GM12878 (cell line): Measurements from ENCODE around the gene DIO2. TPM values are rescaled to one million over a fixed set of nuclear protein-coding genes. Genes with fewer than 3 reads are reported as not detected.

ENCODE experiments used
- ATAC-seq: fragments of 200-7000 bp; cut with Tn5 transposase; 3 replicates; pipeline ENCODE4 v1.9.1; 2020; ENCODE audit warnings: mild to moderate bottlenecking, moderate library complexity
- BruUV-seq: library from RNA; stranded (reverse); fragments of 400-500 nt; replicated peaks from 2 replicates; lab custom pipeline; 2021; lab: Mats Ljungman, UMichigan
- CTCF ChIA-PET: fragments of 300-600 bp; sonication (Branson Sonifier 250); formaldehyde crosslinking; extraction: SDS; loops from one replicate; lab custom pipeline; 2021; ENCODE audit warnings: inconsistent platforms; lab: Yijun Ruan, JAX
- POLR2A ChIA-PET: fragments of 350-600 bp; formaldehyde crosslinking; extraction: SDS; loops from one replicate; lab custom pipeline; 2021; ENCODE audit warnings: inconsistent platforms; lab: Charles Lee
- RAD21 ChIA-PET: fragments of 300-600 bp; sonication (Branson Sonifier 250); formaldehyde crosslinking; loops from one replicate; lab custom pipeline; 2023; ENCODE audit warnings: antibody characterized with exemption; ENCODE audit not compliant: unreplicated experiment; lab: Charles Lee
- SMC1A ChIA-PET: fragments of 300-600 bp; sonication (Branson Sonifier 250); formaldehyde crosslinking; loops from one replicate; lab custom pipeline; 2023; ENCODE audit not compliant: unreplicated experiment, uncharacterized antibody; lab: Charles Lee
- DNase-seq: peaks from one replicate; pipeline ENCODE4 v3.0.0-alpha.2; 2011; ENCODE audit warnings: low read depth, low spot score
- FAIRE-seq: peaks from 3 replicates; lab custom pipeline; 2011; peaks lifted over from hg19 to GRCh38; lab: Jason Lieb, UNC
- H2AFZ ChIP-seq: 2 replicates; pipeline ENCODE4 v1.6.0; 2011; ENCODE audit warnings: low read depth, low read length, control low read depth; ENCODE audit not compliant: control insufficient read depth
- H3K27ac ChIP-seq: 2 replicates; pipeline ENCODE4 v1.5.1; 2011; ENCODE audit warnings: control low read depth; ENCODE audit not compliant: control insufficient read depth, insufficient read depth
- H3K27me3 ChIP-seq, 2 experiments: replicated peaks in 1 of 2; 2 replicates each; pipeline versions ENCODE4 v1.6.0 to v1.6.1; 2011; ENCODE audit warnings: low read length in 1 of 2; ENCODE audit not compliant: control insufficient read depth in 2 of 2, insufficient read depth in 2 of 2
- H3K36me3 ChIP-seq, 2 experiments: 2 replicates each; pipeline ENCODE4 v1.5.1; 2011; ENCODE audit warnings: low read length in 1 of 2; ENCODE audit not compliant: control insufficient read depth in 2 of 2, insufficient read depth in 2 of 2
- H3K4me1 ChIP-seq: 2 replicates; pipeline ENCODE4 v1.6.1; 2011; ENCODE audit warnings: mild to moderate bottlenecking, low read length, moderate library complexity, mixed read lengths; ENCODE audit not compliant: control insufficient read depth, insufficient read depth
- H3K4me2 ChIP-seq: 2 replicates; pipeline ENCODE4 v1.6.0; 2011; ENCODE audit warnings: control low read depth; ENCODE audit not compliant: control insufficient read depth, insufficient read depth
- H3K4me3 ChIP-seq: fragments of 200-600 bp; sonication (generic); 2 replicates; pipeline ENCODE4 v1.5.1; 2016
- H3K79me2 ChIP-seq: 2 replicates; pipeline ENCODE4 v1.6.0; 2011; ENCODE audit warnings: low read length; ENCODE audit not compliant: control insufficient read depth, insufficient read depth
- H3K9ac ChIP-seq: 2 replicates; pipeline ENCODE4 v1.8.0; 2011; ENCODE audit warnings: low read length, control low read depth, mixed read lengths; ENCODE audit not compliant: control insufficient read depth, insufficient read depth
- H3K9me3 ChIP-seq: replicated peaks from 3 replicates; pipeline ENCODE4 v1.5.1; 2011; ENCODE audit warnings: mild to moderate bottlenecking, low read length; ENCODE audit not compliant: control insufficient read depth, insufficient read depth
- H4K20me1 ChIP-seq: 2 replicates; pipeline ENCODE4 v1.6.0; 2011; ENCODE audit not compliant: control insufficient read depth, insufficient read depth
- ASH2L ChIP-seq: fragments of 300-600, 200-600 bp; sonication (generic); IDR thresholded peaks from 2 replicates; pipeline ENCODE4 v1.6.1; 2017; ENCODE audit warnings: low read depth, mild to moderate bottlenecking, borderline replicate concordance
- CHD1 ChIP-seq: IDR thresholded peaks from 2 replicates; pipeline ENCODE4 v1.6.1; 2012; ENCODE audit warnings: low read depth, low read length, improper control_type of control experiment
- EGR1 ChIP-seq, 2 experiments: IDR thresholded peaks; 1 replicate in 1 of 2; 2 replicates in 1 of 2; pipeline ENCODE4 v1.6.1; 2011 to 2012; ENCODE audit warnings: low read depth in 2 of 2, low read length in 2 of 2, borderline replicate concordance in 1 of 2, mild to moderate bottlenecking in 1 of 2, moderate library complexity in 1 of 2
- EZH2 ChIP-seq: IDR thresholded peaks from 2 replicates; pipeline ENCODE4 v1.6.1; 2012; ENCODE audit warnings: low read depth, mild to moderate bottlenecking, control low read depth, inconsistent platforms, low read length, borderline replicate concordance; ENCODE audit not compliant: control insufficient read depth
- GATAD2B ChIP-seq: fragments of 450-650 bp; conservative IDR thresholded peaks from 2 replicates; pipeline ENCODE4 v1.6.1; 2017; ENCODE audit warnings: low read depth, mild to moderate bottlenecking, moderate library complexity
- HDGF ChIP-seq: fragments of 450-650 bp; IDR thresholded peaks from 2 replicates; pipeline ENCODE4 v1.6.1; 2016; ENCODE audit warnings: antibody characterized with exemption
- IKZF1 ChIP-seq: fragments of 450-650 bp; conservative IDR thresholded peaks from 2 replicates; pipeline ENCODE4 v1.6.1; 2017; ENCODE audit warnings: antibody characterized with exemption, mild to moderate bottlenecking
- IKZF2 ChIP-seq, 2 experiments: fragments of 450-650 bp; IDR thresholded peaks; 2 replicates each; pipeline ENCODE4 v1.6.1; 2017; ENCODE audit warnings: mild to moderate bottlenecking in 2 of 2, moderate library complexity in 2 of 2
- MTA2 ChIP-seq: fragments of 450-650 bp; IDR thresholded peaks from 2 replicates; pipeline ENCODE4 v1.6.1; 2016; ENCODE audit warnings: low read depth, mild to moderate bottlenecking, moderate library complexity
- NFYB ChIP-seq: IDR thresholded peaks from 2 replicates; pipeline ENCODE4 v1.6.1; 2011; ENCODE audit warnings: low read depth, mild to moderate bottlenecking, low read length, improper control_type of control experiment, moderate library complexity; ENCODE audit not compliant: insufficient read depth
- RAD21 ChIP-seq: IDR thresholded peaks from 2 replicates; pipeline ENCODE4 v1.6.1; 2011; ENCODE audit warnings: mild to moderate bottlenecking, low read depth, low read length, moderate library complexity; ENCODE audit not compliant: insufficient read depth
- SREBF2 ChIP-seq: IDR thresholded peaks from 2 replicates; pipeline ENCODE4 v1.6.1; 2012; ENCODE audit warnings: mild to moderate bottlenecking, low read length
- SUPT20H ChIP-seq: IDR thresholded peaks from 2 replicates; pipeline ENCODE4 v1.6.1; 2011; ENCODE audit warnings: low read depth, mild to moderate bottlenecking, low read length, moderate library complexity, borderline replicate concordance; ENCODE audit not compliant: control insufficient read depth
- TAF1 ChIP-seq: IDR thresholded peaks from 2 replicates; pipeline ENCODE4 v1.6.1; 2011; ENCODE audit warnings: mild to moderate bottlenecking, low read depth, low read length, borderline replicate concordance
- ZZZ3 ChIP-seq: IDR thresholded peaks from 2 replicates; pipeline ENCODE4 v1.6.1; 2011; ENCODE audit warnings: low read depth; ENCODE audit not compliant: control insufficient read depth, insufficient read length
- WGBS: methylation state at CpG from one replicate; pipeline ENCODE4 v1.1.6; 2016; ENCODE audit warnings: low lambda C conversion rate; ENCODE audit not compliant: insufficient replicate concordance, insufficient coverage; ENCODE audit errors: missing lambda C conversion rate; 5-methylcytosine and 5-hydroxymethylcytosine counted together
- in situ Hi-C: fragments of 300-500 bp; cut with MboI; formaldehyde crosslinking; loops from 9 replicates; pipeline ENCODE4 v1.14.3; 2018; ENCODE audit warnings: mixed read lengths
- intact Hi-C: fragments of 100-400 bp; cut with micrococcal nuclease; formaldehyde crosslinking; loops from one replicate; pipeline ENCODE4 v1.14.2; 2022; ENCODE audit not compliant: unreplicated experiment
- polyA plus RNA-seq, 11 experiments: library from polyadenylated mRNA; depleted of rRNA in 4 of 11; unstranded in 6 of 11; stranded (reverse) in 5 of 11; fragments of >200 nt; fragmentation: Nextera tagmentation in 4 of 11; fragmentation: Illumina TruSeq in 1 of 11; extraction: Ambion mirVana in 4 of 11; extraction: Trizol in 1 of 11; gene quantifications; 1 replicate in 1 of 11; 2 replicates in 10 of 11; pipeline versions ENCODE4 v1.2.1 to v1.2.3, GENCODE V29; 2011 to 2016; ENCODE audit warnings: inconsistent platforms in 2 of 11, missing spikeins in 2 of 11, low read depth in 1 of 11
- total RNA-seq, 4 experiments: library from RNA; depleted of rRNA in 3 of 4; stranded (reverse); fragments of >200 nt in 3 of 4; fragmentation: Illumina TruSeq in 1 of 4; extraction: Trizol in 1 of 4; gene quantifications; 2 replicates each; pipeline versions ENCODE4 v1.2.1 to v1.2.3, GENCODE V29; 2013 to 2021
- TF ChIP-seq, protein P1 (sequence below): fragments of 450-650 bp; IDR thresholded peaks from 2 replicates; pipeline ENCODE4 v1.6.1; 2017; ENCODE audit warnings: mild to moderate bottlenecking, low read depth, inconsistent platforms; ENCODE audit not compliant: poor library complexity, severe bottlenecking
- TF ChIP-seq, protein P2 (sequence below): IDR thresholded peaks from 2 replicates; pipeline ENCODE4 v1.6.1; 2012; ENCODE audit warnings: mild to moderate bottlenecking, low read depth, low read length
- TF ChIP-seq, protein P3 (sequence below): fragments of 450-650 bp; conservative IDR thresholded peaks from 2 replicates; pipeline ENCODE4 v1.6.1; 2017; ENCODE audit warnings: mild to moderate bottlenecking, moderate library complexity

DIO2 gene
- total and polyA plus RNA-seq, 10 of the 15 experiments (the other 5 are each of a cell fraction or from before 2014, with no cell fraction given), result not detected

DNA sequence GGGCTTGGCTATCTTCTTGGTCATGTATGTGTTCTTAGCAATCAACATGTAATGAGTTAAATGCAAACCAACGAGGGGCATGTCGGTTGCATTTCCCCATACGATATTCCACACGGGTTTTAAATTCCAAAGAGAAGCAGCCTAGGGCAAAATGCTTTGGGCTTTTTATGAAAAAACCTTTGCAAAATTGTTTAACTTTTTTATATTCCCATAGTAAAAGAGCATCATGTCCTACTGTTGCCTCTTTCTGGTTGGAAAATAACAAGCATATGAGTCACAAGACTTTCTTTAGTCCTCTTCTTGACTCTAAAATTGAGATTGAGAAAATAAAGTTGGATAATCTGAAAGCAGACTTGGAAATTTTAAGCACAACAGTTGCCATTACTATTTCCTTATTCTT lies 3.8 kb upstream of the DIO2 start:
- ChIA-PET POLR2A (no interaction called here), SMC1A (interaction anchor here (1.1 to 2.9 kb wide), 2 partner anchors 13 to 635 kb away, joined by 3 to 21 read pairs; no protein-coding TSS in a partner anchor), CTCF (interaction anchor here (0.7 to 2.6 kb wide), 3 partner anchors 146 to 638 kb away, joined by 3 to 34 read pairs (median 4); no protein-coding TSS in a partner anchor), RAD21 (no interaction called here)
- H3K4me2 ChIP-seq, result no peak overlapping the region
- 20% methylated on average over 4 of the region's 4 CpGs for WGBS
- H3K27me3 ChIP-seq, result no peaks in the 10 kb centered on the region
- H3K4me3 ChIP-seq, result no peak overlapping the region
- no peaks in the 10 kb centered on the region for H3K9me3 ChIP-seq
- no TSS peak for BruUV-seq
- no peak overlapping the region for H2AFZ ChIP-seq
- no peaks in the 10 kb centered on the region for H4K20me1 ChIP-seq
- H3K36me3 ChIP-seq, result no peaks in the 10 kb centered on the region
- ATAC-seq (no peak), FAIRE-seq (no peak), DNase-seq (no peak)
- no peak overlapping the region for H3K9ac ChIP-seq
- intact Hi-C loops (no loop called here), in situ Hi-C loops (no loop called here)
- no peak overlapping the region for H3K27ac ChIP-seq
- H3K79me2 ChIP-seq, result no peaks in the 10 kb centered on the region
- H3K4me1 ChIP-seq, result no peaks in the 10 kb centered on the region
- TF ChIP-seq HDGF (no peak), GATAD2B (no peak), EZH2 (no peak), IKZF2 (IDR thresholded peaks at IDR 0.05) (no peak), IKZF1 (no peak), TAF1 (no peak), EGR1 (IDR thresholded peaks at IDR 0.05; ENCODE audit: borderline replicate concordance in 1 of 2, low read depth in 2 of 2, low read length in 2 of 2) (no peak), SUPT20H (no peak), ZZZ3 (no peak), ASH2L (no peak), NFYB (no peak), CHD1 (no peak), SREBF2 (no peak), RAD21 (no peak), MTA2 (no peak)
- TF ChIP-seq, protein P1, sequence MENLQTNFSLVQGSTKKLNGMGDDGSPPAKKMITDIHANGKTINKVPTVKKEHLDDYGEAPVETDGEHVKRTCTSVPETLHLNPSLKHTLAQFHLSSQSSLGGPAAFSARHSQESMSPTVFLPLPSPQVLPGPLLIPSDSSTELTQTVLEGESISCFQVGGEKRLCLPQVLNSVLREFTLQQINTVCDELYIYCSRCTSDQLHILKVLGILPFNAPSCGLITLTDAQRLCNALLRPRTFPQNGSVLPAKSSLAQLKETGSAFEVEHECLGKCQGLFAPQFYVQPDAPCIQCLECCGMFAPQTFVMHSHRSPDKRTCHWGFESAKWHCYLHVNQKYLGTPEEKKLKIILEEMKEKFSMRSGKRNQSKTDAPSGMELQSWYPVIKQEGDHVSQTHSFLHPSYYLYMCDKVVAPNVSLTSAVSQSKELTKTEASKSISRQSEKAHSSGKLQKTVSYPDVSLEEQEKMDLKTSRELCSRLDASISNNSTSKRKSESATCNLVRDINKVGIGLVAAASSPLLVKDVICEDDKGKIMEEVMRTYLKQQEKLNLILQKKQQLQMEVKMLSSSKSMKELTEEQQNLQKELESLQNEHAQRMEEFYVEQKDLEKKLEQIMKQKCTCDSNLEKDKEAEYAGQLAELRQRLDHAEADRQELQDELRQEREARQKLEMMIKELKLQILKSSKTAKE, result no peak
- TF ChIP-seq, protein P2, sequence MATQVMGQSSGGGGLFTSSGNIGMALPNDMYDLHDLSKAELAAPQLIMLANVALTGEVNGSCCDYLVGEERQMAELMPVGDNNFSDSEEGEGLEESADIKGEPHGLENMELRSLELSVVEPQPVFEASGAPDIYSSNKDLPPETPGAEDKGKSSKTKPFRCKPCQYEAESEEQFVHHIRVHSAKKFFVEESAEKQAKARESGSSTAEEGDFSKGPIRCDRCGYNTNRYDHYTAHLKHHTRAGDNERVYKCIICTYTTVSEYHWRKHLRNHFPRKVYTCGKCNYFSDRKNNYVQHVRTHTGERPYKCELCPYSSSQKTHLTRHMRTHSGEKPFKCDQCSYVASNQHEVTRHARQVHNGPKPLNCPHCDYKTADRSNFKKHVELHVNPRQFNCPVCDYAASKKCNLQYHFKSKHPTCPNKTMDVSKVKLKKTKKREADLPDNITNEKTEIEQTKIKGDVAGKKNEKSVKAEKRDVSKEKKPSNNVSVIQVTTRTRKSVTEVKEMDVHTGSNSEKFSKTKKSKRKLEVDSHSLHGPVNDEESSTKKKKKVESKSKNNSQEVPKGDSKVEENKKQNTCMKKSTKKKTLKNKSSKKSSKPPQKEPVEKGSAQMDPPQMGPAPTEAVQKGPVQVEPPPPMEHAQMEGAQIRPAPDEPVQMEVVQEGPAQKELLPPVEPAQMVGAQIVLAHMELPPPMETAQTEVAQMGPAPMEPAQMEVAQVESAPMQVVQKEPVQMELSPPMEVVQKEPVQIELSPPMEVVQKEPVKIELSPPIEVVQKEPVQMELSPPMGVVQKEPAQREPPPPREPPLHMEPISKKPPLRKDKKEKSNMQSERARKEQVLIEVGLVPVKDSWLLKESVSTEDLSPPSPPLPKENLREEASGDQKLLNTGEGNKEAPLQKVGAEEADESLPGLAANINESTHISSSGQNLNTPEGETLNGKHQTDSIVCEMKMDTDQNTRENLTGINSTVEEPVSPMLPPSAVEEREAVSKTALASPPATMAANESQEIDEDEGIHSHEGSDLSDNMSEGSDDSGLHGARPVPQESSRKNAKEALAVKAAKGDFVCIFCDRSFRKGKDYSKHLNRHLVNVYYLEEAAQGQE, result no peak
- TF ChIP-seq, protein P3, sequence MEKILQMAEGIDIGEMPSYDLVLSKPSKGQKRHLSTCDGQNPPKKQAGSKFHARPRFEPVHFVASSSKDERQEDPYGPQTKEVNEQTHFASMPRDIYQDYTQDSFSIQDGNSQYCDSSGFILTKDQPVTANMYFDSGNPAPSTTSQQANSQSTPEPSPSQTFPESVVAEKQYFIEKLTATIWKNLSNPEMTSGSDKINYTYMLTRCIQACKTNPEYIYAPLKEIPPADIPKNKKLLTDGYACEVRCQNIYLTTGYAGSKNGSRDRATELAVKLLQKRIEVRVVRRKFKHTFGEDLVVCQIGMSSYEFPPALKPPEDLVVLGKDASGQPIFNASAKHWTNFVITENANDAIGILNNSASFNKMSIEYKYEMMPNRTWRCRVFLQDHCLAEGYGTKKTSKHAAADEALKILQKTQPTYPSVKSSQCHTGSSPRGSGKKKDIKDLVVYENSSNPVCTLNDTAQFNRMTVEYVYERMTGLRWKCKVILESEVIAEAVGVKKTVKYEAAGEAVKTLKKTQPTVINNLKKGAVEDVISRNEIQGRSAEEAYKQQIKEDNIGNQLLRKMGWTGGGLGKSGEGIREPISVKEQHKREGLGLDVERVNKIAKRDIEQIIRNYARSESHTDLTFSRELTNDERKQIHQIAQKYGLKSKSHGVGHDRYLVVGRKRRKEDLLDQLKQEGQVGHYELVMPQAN, result no peak
